Measurements from ENCODE around the gene MYO5C.

MYO5C gene

DNA sequence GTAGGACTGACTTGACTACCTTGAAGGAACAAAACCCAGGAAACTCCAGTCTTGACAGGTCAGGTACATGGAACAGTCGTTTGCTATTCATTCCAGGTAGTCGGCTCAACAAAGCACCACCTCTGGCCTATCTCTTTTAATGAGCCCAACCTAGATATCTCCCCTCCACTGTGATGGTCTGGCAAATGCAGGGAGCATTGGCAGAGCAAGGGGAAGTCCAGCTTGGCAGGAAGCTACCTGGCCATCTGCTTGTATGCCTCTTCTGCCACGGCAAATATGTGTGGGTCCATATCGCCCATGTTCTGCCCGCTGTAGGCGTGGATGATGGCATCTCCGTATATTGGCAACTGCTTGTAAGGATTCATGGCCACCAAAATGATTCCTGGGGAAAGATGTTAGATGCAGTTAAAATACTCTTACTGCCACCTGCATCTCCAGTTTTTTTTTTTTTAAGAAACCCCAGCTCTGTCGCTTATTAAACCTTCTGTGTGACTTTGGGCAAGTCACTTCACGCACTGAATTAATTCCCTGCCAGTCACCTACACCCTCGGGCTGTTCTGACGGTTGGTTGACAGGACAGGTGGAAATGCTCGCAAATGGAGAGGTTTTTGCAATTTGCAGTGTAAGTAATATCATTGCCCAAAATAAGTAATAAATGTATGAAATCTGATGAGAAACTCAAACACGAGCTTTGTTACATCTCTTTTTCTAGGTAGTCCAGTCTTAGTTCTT, 16.8 kb downstream of the MYO5C start:
- DNase-seq (ENCODE audit: low spot score), result no peak

GRCh38 chr15:52278135-52278534, 17.5 kb downstream of the MYO5C start:
- no peak for DNase-seq (ENCODE audit: low spot score)

DNA sequence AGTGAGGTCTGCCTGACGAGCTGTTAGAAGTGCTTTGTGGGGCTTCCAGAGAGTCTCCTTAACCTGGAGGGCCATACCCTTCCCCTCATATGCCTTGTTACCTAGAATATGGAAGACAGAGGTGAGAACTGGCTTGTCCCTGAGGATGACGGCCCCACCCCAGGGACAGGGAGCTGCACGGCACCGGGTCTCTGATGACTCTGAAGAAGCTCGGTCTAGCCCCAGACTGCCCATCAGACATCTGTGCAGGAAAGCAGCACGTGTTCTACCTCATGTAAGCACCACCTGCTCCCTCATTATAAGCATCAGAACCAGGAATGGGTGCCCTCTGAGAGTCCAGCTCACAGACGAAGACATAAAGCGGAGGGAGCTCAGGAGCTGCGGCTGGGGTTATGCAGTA, 18.0 kb downstream of the MYO5C start:
- DNase-seq (ENCODE audit: low spot score), result no peak

- DNase-seq (ENCODE audit: low spot score), result no peak
Observed at GRCh38 chr15:52276256-52276770, 19.3 kb downstream of the MYO5C start.

- DNase-seq (ENCODE audit: low spot score), result no peak
Observed at GRCh38 chr15:52263563-52264282, 31.9 kb downstream of the MYO5C start.

GRCh38 chr15:52262364-52262763, 33.2 kb downstream of the MYO5C start:
- DNase-seq (ENCODE audit: low spot score), result no peak

- DNase-seq (ENCODE audit: low spot score), result peak; percentile 16
Observed at GRCh38 chr15:52261498-52262242, 33.9 kb downstream of the MYO5C start.

DNA sequence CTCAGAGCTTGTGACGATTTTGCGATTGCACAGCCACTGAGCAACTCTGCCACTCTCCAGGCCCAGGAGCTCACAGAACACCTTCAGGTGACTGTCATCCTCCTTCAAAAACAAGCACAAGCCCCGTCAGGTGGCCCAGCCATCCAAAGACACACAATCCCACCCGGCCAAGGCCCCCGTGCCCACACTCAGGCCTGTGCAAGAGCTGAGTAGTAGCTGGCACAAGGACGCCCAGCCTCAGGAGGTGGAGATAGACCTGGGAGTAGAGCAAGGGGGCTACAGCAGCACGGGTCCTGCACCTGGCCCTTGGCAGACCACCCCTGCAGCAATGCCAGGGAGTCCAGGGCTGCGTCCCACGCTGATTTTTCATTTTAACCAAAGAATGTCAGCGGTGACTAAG, 34.6 kb downstream of the MYO5C start:
- DNase-seq (ENCODE audit: low spot score), result no peak

- no peak for DNase-seq (ENCODE audit: low spot score)
Observed at GRCh38 chr15:52259503-52259902, 36.1 kb downstream of the MYO5C start.

DNA sequence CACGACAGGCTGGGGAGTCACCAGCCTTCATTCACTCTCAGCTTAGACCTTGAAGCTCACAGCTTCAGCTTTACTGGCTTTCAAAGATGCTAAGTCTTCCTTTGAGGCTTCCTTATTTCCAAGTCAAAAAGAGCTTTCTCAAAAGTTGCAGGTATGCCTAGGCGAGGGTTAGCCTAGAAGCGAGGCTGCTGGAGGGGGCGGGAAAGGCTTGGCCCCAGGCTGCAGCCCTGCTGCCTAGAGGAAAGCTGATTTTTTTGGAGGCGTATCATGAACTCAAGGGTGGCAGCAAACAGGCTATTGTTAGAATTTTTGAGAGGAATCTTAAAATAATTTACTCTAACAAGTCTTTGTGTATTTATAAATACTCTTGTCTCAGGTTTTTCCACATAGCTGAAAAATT, 37.1 kb downstream of the MYO5C start:
- DNase-seq (ENCODE audit: low spot score), result no peak

DNA sequence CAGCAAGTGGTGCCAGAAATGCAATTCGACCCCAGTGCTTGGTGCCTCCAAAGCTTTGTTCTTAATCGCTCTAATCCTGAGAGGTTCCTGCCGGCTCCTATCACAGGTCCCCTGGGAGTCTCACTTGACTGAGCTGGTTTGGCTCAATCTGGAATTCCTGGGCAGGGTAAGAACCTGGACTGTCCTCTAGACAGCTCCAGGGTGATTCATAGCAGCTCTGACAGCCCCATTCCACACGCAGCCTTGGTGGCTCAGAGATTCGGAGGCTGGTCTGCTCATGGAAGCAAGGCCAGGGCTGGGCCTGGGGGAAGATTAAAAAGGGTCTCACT, 37.9 kb downstream of the MYO5C start:
- DNase-seq (ENCODE audit: low spot score), result no peak

DNA sequence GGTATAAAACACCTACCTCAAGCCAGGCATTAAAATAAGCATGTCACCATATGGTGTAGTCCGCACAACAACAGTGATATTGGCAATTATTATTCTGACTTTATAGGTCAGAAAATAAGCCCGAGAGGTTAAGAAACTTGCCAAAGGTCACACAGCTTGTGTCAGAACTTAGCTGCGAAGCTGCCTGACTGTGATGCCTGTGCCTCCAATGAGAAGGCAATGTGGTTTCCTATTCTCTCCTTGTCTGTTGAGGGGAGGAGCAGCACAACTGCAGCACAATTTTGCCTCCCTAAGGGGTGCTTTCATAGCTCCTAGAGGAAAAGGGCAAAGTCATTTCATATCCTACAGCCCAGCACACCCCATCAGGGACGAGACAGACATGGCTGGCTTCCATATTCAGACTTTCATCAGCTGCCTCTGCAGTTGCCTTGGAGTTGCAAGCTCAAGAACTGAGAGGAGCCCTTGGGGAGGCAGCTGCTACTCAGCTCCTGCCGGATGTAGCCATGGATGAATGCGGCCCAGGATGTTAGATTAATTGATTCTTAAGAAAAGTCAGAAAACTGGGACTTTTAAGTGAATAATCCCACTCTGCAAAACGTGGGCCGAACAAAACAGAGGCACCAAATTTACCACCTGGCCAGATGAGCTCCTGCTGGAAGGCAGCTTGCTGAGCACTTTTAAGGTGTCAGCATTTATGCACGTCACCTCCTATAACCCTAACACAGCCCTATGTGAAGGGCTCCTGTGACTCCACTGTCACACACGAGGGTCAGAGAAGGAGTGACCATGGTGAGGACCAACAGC, 38.5 kb downstream of the MYO5C start:
- DNase-seq (ENCODE audit: low spot score), result no peak

- DNase-seq (ENCODE audit: low spot score), result peak; percentile 68
Observed at GRCh38 chr15:52256366-52256765, 39.2 kb downstream of the MYO5C start.

- no peak for DNase-seq (ENCODE audit: low spot score)
Observed at GRCh38 chr15:52255935-52256334, 39.7 kb downstream of the MYO5C start.

- peak; percentile 66 for DNase-seq (ENCODE audit: low spot score)
Observed at GRCh38 chr15:52255008-52255407, 40.6 kb downstream of the MYO5C start.

DNA sequence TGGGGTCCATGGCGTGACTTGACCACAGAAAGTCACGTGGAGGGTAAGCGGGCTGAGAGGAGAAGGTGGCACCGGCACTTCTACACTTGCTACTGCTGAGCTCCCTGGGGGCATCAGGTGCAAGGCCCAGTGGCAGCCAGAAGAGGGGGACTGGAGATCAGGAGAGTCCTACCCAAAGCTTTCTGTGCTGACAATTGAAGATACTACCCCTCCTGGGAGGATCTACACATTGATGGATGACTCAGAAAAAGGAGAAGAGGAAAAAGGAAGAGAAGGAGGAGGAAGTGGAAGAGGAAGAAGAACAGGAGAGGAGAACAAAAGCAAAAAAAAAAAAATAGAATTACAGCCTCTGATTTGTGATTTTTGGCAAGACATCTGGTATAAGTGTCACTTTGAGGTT, 41.2 kb downstream of the MYO5C start:
- peak; percentile 11 for DNase-seq (ENCODE audit: low spot score)

- peak; percentile 93 for DNase-seq (ENCODE audit: low spot score)
Observed at GRCh38 chr15:52252781-52253180, 42.8 kb downstream of the MYO5C start.

- DNase-seq (ENCODE audit: low spot score), result no peak
Observed at GRCh38 chr15:52251144-52251860, 44.3 kb downstream of the MYO5C start.

DNA sequence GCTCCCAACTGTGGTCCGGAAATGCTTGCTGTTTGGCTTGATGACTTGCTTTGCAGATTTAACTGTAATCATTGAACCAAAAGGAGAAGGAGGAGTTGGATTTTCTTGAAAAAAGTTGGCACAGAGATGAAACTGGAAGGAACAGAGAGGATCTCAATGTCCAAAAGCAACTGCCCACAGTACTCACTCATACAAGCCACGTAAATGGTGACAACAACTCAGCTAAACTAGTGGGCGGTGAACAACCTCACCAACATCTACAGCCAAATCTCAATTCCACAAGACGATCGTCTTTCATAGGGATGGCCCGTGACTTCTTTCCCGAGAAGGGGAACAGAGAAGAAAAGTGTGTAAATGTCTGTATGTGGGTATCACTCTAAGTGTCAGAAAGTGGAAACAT, 48.1 kb downstream of the MYO5C start:
- no peak for DNase-seq (ENCODE audit: low spot score)

GRCh38 chr15:52246686-52247431, 48.7 kb downstream of the MYO5C start:
- no peak for DNase-seq (ENCODE audit: low spot score)
